ES-I3 (cell line): ENCODE measurements around the gene OR8B8.
"Not testable (repeated sequence)": the region's sequence is repeated elsewhere in the genome, so short reads cannot be mapped to it uniquely, and the experiment has no call there.

Source experiments
- H3K36me3 ChIP-seq: 2 replicates; pipeline ENCODE4 v1.6.1; 2013; ENCODE audit warnings: mild to moderate bottlenecking, low read length, control low read depth, moderate library complexity; ENCODE audit not compliant: insufficient read depth
- H3K4me1 ChIP-seq: 2 replicates; pipeline ENCODE4 v1.6.1; 2013; ENCODE audit warnings: mild to moderate bottlenecking, control low read depth, low read length; ENCODE audit not compliant: insufficient read depth
- H3K9ac ChIP-seq: 2 replicates; pipeline ENCODE4 v1.6.1; 2013; ENCODE audit warnings: low read depth, mild to moderate bottlenecking, low read length, moderate library complexity
- H3K9me3 ChIP-seq: 2 replicates; pipeline ENCODE4 v1.6.1; 2013; ENCODE audit warnings: mild to moderate bottlenecking, low read length, moderate library complexity; ENCODE audit not compliant: control insufficient read depth, insufficient read depth

The OR8B8 gene

GRCh38 chr11:124415356-124415923, 30.1 kb downstream of the OR8B8 start:
- Histone ChIP-seq H3K9me3 (no peaks in the 10 kb centered on the region), H3K9ac (no peak overlapping the region), H3K36me3 (no peaks in the 10 kb centered on the region), H3K4me1 (no peaks in the 10 kb centered on the region)

- no peak overlapping the region for H3K9ac ChIP-seq
- no peaks in the 10 kb centered on the region for H3K4me1 ChIP-seq
- H3K36me3 ChIP-seq = no peaks in the 10 kb centered on the region
- no peaks in the 10 kb centered on the region; the same call in 1 of the 2 replicates for H3K9me3 ChIP-seq
Observed at GRCh38 chr11:124409906-124410305, 35.6 kb downstream of the OR8B8 start.

- H3K9me3 ChIP-seq = no peaks in the 10 kb centered on the region; the same call in 1 of the 2 replicates
- no peaks in the 10 kb centered on the region for H3K36me3 ChIP-seq
- no peak overlapping the region for H3K9ac ChIP-seq
- no peaks in the 10 kb centered on the region for H3K4me1 ChIP-seq
Observed at GRCh38 chr11:124405581-124405980, 39.9 kb downstream of the OR8B8 start.

- H3K9ac ChIP-seq, H3K9me3 ChIP-seq, H3K36me3 ChIP-seq, H3K4me1 ChIP-seq: not testable (repeated sequence)
Observed at GRCh38 chr11:124403186-124403585, 42.3 kb downstream of the OR8B8 start.

- H3K9ac ChIP-seq = no peak overlapping the region
- no peaks in the 10 kb centered on the region for H3K4me1 ChIP-seq
- H3K9me3 ChIP-seq = no peaks in the 10 kb centered on the region; the same call in 1 of the 2 replicates
- H3K36me3 ChIP-seq = no peaks in the 10 kb centered on the region
Observed at GRCh38 chr11:124402326-124402922, 43.1 kb downstream of the OR8B8 start.

GRCh38 chr11:124398924-124399323, 46.6 kb downstream of the OR8B8 start, which contains the start of gene OR8B3:
OR8B3 (minus strand) TSS chr11:124399024; CDS start chr11:124397351, 1,673 bp downstream.
- no peak within 1 kb of the TSS for H3K9ac ChIP-seq
- H3K36me3 ChIP-seq = no peaks in the 10 kb centered on the region
- no peaks in the 10 kb centered on the region; the same call in 1 of the 2 replicates for H3K9me3 ChIP-seq
- H3K4me1 ChIP-seq = no peaks in the 10 kb centered on the region

GRCh38 chr11:124396847-124397246, 48.6 kb downstream of the OR8B8 start:
- not testable (repeated sequence) for H3K9ac ChIP-seq, H3K4me1 ChIP-seq, H3K9me3 ChIP-seq, H3K36me3 ChIP-seq

- no peaks in the 10 kb centered on the region for H3K4me1 ChIP-seq
- H3K36me3 ChIP-seq = no peaks in the 10 kb centered on the region
- H3K9me3 ChIP-seq = no peaks in the 10 kb centered on the region
- no peak overlapping the region for H3K9ac ChIP-seq
Observed at GRCh38 chr11:124394408-124394807, 51.1 kb downstream of the OR8B8 start.
